Measurements from ENCODE around the gene STK32C. TPM values are rescaled to one million over a fixed set of nuclear protein-coding genes. Genes with fewer than 3 reads are reported as not detected.

Gene STK32C
- total and polyA plus RNA-seq, 10 of the 15 experiments (the other 5 are each of a cell fraction or from before 2014, with no cell fraction given) = 1.5 to 18.1 (median 6.4) TPM

DNA sequence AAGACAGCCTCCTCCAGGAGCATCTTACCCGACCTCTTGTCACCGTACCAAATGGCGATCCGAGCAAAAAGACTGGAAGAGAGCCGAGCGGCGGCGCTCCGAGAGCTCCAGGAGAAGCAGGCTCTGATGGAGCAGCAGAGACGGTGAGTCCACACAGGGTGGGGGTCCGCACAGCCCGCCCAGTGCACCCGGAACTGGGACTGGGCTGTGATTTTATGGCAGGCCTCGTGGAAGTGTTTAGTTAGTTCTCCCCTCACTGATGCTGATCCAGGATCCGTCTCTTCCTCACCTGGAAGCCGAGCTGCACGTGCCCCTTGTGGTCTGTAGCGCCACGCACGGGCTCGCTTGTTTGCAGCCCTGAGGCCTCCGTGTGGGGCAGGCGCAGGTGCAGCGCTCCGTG is 43.9 kb upstream of the STK32C start:
- no peak overlapping the region for H3K4me3 ChIP-seq
- ChIA-PET POLR2A (no interaction called here), RAD21 (ENCODE audit: unreplicated experiment) (no interaction called here), SMC1A (ENCODE audit: uncharacterized antibody, unreplicated experiment) (no interaction called here), CTCF (interaction anchor here (0.6 kb wide), 1 partner anchor 49 kb away, joined by 3 read pairs; no protein-coding TSS in a partner anchor)
- H3K36me3 ChIP-seq (ENCODE audit: control insufficient read depth in 2 of 2, insufficient read depth in 2 of 2, low read length in 1 of 2) = no peaks in the 10 kb centered on the region
- H2AFZ ChIP-seq (ENCODE audit: control insufficient read depth, low read depth, low read length) = no peak overlapping the region
- intact Hi-C loops (cut with micrococcal nuclease; ENCODE audit: unreplicated experiment) (loop anchor here (1.0 kb wide), 1 partner anchor 128 kb away; no protein-coding TSS in a partner anchor), in situ Hi-C loops (cut with MboI) (no loop called here)
- H3K9ac ChIP-seq (ENCODE audit: control insufficient read depth, insufficient read depth, low read length) = no peak overlapping the region
- WGBS (ENCODE audit: insufficient coverage, insufficient replicate concordance, low lambda C conversion rate, missing lambda C conversion rate) = 86% methylated on average over 25 of the region's 25 CpGs
- ATAC-seq (no peak), DNase-seq (ENCODE audit: low read depth, low spot score) (no peak), FAIRE-seq (no peak)
- H3K79me2 ChIP-seq (ENCODE audit: control insufficient read depth, insufficient read depth, low read length) = no peaks in the 10 kb centered on the region
- no peak overlapping the region for H3K4me2 ChIP-seq (ENCODE audit: control insufficient read depth, insufficient read depth)
- H4K20me1 ChIP-seq (ENCODE audit: control insufficient read depth, insufficient read depth) = no peaks in the 10 kb centered on the region
- H3K27me3 ChIP-seq (replicated peaks in 1 of 2; ENCODE audit: control insufficient read depth in 2 of 2, insufficient read depth in 2 of 2, low read length in 1 of 2) = no peaks in the 10 kb centered on the region
- BruUV-seq (replicated peaks) = no TSS peak
- TF ChIP-seq NBN (IDR thresholded peaks at IDR 0.05) (no peak), BRCA1 (IDR thresholded peaks at IDR 0.05; ENCODE audit: low read depth, low read length) (no peak), EZH2 (IDR thresholded peaks at IDR 0.05; ENCODE audit: borderline replicate concordance, control insufficient read depth, low read depth, low read length) (no peak), ZNF207 (IDR thresholded peaks at IDR 0.05; ENCODE audit: borderline replicate concordance) (no peak), TARDBP (IDR thresholded peaks at IDR 0.05; ENCODE audit: borderline replicate concordance) (no peak), PML (IDR thresholded peaks at IDR 0.05; ENCODE audit: low read length) (no peak), SMC3 (IDR thresholded peaks at IDR 0.05; ENCODE audit: borderline replicate concordance, low read length) (no peak), BCL11A (IDR thresholded peaks at IDR 0.05; ENCODE audit: low read depth, low read length) (no peak), ZNF217 (IDR thresholded peaks at IDR 0.05) (no peak), EGR1 (IDR thresholded peaks at IDR 0.05; ENCODE audit: borderline replicate concordance in 1 of 2, low read depth in 2 of 2, low read length in 2 of 2) (no peak), SUZ12 (IDR thresholded peaks at IDR 0.05; ENCODE audit: unreplicated experiment) (no peak), CHD4 (IDR thresholded peaks at IDR 0.05) (no peak), POLR2AphosphoS5 (IDR thresholded peaks at IDR 0.05; ENCODE audit: low read length) (no peak)
- TF ChIP-seq, protein P1, sequence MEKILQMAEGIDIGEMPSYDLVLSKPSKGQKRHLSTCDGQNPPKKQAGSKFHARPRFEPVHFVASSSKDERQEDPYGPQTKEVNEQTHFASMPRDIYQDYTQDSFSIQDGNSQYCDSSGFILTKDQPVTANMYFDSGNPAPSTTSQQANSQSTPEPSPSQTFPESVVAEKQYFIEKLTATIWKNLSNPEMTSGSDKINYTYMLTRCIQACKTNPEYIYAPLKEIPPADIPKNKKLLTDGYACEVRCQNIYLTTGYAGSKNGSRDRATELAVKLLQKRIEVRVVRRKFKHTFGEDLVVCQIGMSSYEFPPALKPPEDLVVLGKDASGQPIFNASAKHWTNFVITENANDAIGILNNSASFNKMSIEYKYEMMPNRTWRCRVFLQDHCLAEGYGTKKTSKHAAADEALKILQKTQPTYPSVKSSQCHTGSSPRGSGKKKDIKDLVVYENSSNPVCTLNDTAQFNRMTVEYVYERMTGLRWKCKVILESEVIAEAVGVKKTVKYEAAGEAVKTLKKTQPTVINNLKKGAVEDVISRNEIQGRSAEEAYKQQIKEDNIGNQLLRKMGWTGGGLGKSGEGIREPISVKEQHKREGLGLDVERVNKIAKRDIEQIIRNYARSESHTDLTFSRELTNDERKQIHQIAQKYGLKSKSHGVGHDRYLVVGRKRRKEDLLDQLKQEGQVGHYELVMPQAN (conservative IDR thresholded peaks at IDR 0.05) = no peak
- TF ChIP-seq, protein P2, sequence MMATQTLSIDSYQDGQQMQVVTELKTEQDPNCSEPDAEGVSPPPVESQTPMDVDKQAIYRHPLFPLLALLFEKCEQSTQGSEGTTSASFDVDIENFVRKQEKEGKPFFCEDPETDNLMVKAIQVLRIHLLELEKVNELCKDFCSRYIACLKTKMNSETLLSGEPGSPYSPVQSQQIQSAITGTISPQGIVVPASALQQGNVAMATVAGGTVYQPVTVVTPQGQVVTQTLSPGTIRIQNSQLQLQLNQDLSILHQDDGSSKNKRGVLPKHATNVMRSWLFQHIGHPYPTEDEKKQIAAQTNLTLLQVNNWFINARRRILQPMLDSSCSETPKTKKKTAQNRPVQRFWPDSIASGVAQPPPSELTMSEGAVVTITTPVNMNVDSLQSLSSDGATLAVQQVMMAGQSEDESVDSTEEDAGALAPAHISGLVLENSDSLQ (IDR thresholded peaks at IDR 0.05) = no peak
- TF ChIP-seq, protein P3, sequence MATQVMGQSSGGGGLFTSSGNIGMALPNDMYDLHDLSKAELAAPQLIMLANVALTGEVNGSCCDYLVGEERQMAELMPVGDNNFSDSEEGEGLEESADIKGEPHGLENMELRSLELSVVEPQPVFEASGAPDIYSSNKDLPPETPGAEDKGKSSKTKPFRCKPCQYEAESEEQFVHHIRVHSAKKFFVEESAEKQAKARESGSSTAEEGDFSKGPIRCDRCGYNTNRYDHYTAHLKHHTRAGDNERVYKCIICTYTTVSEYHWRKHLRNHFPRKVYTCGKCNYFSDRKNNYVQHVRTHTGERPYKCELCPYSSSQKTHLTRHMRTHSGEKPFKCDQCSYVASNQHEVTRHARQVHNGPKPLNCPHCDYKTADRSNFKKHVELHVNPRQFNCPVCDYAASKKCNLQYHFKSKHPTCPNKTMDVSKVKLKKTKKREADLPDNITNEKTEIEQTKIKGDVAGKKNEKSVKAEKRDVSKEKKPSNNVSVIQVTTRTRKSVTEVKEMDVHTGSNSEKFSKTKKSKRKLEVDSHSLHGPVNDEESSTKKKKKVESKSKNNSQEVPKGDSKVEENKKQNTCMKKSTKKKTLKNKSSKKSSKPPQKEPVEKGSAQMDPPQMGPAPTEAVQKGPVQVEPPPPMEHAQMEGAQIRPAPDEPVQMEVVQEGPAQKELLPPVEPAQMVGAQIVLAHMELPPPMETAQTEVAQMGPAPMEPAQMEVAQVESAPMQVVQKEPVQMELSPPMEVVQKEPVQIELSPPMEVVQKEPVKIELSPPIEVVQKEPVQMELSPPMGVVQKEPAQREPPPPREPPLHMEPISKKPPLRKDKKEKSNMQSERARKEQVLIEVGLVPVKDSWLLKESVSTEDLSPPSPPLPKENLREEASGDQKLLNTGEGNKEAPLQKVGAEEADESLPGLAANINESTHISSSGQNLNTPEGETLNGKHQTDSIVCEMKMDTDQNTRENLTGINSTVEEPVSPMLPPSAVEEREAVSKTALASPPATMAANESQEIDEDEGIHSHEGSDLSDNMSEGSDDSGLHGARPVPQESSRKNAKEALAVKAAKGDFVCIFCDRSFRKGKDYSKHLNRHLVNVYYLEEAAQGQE (IDR thresholded peaks at IDR 0.05; ENCODE audit: low read depth, low read length) = no peak
- no peak overlapping the region for H3K27ac ChIP-seq (ENCODE audit: control insufficient read depth, insufficient read depth)
- H3K4me1 ChIP-seq (ENCODE audit: control insufficient read depth, insufficient read depth, low read length) = no peaks in the 10 kb centered on the region
- H3K9me3 ChIP-seq (replicated peaks; ENCODE audit: control insufficient read depth, insufficient read depth, low read length) = no peaks in the 10 kb centered on the region

Measured in GM12878 (cell line).